Measurements from ENCODE around the gene TPGS2. TPM values are rescaled to one million over a fixed set of nuclear protein-coding genes. Genes with fewer than 3 reads are reported as not detected.
"Not testable (repeated sequence)": the region's sequence is repeated elsewhere in the genome, so short reads cannot be mapped to it uniquely, and the experiment has no call there.

The TPGS2 gene, protein sequence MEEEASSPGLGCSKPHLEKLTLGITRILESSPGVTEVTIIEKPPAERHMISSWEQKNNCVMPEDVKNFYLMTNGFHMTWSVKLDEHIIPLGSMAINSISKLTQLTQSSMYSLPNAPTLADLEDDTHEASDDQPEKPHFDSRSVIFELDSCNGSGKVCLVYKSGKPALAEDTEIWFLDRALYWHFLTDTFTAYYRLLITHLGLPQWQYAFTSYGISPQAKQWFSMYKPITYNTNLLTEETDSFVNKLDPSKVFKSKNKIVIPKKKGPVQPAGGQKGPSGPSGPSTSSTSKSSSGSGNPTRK
- 294 and 385 TPM in 2 replicates for total RNA-seq (2014; rRNA removed)
- polyA plus RNA-seq (2012): 215 TPM

DNA sequence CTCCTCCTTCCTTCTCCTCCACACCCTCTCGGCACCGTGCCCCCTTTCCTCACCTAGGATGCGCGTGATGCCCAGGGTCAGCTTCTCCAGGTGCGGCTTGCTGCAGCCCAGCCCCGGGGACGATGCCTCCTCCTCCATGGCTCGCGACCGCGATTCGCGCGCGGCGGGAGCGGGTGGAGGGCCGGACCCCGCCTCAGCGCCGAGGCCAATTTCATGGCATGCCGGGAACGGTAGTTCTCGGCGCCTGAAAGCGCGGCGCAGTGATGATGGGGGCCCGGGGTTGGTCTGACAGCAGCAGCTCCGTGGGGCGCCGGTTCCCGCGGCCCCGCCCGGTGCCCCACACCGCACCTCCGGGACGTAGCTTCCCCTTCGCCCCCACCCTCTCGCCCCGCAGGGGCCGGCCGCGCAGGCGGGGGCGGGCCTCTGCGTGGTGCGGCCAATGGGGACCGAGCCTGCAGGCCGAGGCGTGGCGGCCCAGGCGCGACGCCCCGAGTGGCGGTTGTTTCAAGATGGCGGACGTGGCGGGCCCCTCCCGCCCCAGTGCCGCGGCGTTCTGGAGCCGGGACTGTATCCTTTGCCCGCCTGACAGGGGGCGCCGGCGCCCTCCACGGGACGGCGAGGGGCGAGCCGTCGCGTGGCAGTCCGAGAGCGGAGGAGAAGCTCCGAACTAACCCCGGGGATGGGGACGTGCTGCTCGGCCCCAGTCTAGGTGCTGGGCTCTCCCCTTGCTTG is at the start of gene TPGS2, which contains the start of gene KIAA1328:
Gene TPGS2 (minus strand): TSS at position 373 of the 732 bp plus-strand sequence. CDS start 235 bp downstream, at position 138.
Gene KIAA1328 (plus strand): TSS at position 498 of the 732 bp plus-strand sequence. CDS start 12 bp downstream, at position 510.
- peak; percentile 83 for DNase-seq (ENCODE audit: low read depth)

DNA sequence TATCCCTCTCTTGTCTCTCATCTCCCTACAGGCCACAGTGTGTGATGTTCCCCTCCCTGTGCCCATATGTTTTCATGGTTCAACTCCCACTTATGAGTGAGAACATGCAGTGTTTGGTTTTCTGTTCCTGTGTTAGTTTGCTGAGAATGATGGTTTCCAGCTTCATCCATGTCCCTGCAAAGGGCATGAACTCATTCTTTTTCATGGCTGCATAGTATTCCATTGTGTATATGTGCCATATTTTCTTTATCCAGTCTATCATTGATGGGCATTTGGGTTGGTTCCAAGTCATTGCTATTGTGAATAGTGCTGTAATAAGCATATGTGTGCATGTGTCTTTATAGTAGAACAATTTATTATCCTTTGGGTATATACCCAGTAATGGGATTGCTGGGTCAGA is 45.0 kb upstream of the TPGS2 start:
- DNase-seq (ENCODE audit: low read depth): not testable (repeated sequence)

DNA sequence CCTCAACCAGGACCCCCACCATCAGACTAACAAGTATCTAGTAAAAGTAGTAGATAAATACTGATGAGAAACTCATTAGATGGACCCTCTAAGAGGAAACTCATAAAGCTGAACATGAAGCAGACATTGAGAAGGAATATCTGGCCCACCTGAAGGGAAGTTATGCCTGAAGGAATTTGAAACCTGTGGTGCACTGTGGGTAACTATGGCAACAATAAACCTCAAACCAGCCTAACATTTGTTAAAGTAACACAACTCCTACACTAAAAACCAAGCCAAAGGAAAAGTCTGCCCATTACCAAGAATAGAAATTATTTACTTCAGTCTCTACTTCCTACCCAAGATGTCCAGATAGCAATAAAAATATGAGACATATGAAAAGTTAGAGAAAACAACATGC is 43.5 kb upstream of the TPGS2 start:
- DNase-seq (ENCODE audit: low read depth): no peak

DNA sequence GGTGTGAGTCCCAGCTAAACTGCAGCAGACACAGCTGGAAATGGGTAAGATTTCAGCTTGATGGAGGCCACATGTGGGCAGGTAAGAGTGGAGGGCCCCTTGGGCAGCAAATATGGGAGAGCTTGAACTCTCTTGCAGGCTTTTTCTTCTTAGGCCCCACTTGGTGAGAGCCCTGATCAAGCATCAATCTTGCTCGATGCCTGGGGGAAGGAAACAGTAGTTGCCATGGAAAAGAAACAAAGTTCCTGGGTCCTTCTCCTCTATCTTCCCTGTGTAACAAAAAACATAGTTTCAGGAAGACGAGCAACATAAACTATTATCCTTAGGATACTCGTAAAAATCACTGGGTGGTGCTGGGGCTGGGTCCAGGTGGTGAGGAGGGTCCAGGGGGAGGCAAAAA is 43.0 kb upstream of the TPGS2 start:
- no peak for DNase-seq (ENCODE audit: low read depth)

DNA sequence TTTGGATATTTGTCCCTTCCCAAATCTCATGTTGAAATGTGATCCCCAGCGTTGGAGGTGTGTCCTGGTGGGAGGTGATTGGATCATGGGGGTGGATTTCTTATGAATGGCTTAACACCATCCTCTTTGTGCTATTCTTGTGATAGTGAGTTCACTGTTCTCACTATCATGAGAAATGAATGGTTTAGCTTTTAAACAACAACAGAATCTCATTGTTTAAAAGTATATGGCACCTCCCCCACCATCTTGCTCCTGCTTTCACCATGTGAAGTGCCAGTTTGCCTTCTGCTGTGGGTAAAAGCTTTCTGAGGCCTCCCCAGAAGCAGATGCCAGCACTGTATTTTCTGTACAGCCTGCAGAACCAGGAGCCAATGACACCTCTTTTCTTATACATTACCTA is 38.3 kb upstream of the TPGS2 start:
- no peak for DNase-seq (ENCODE audit: low read depth)

DNA sequence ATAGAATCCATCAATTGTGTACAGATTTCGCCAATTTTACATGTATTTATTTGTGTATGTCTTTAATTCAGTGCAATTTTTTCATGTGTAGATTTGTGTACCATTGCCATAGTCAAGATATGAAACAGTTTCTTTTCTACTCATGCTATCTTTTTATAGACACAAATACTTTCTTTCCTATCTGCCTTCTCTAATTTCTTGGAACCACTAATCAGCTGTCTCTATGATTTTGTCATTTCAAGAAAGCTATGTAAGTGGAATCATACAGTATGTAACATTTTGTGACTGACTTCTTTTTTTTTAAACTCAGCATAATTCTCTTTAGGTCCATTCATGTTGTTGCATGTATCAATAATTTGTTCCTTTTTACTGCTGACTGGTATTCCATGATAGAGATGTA is 33.4 kb upstream of the TPGS2 start:
- DNase-seq (ENCODE audit: low read depth): no peak

DNA sequence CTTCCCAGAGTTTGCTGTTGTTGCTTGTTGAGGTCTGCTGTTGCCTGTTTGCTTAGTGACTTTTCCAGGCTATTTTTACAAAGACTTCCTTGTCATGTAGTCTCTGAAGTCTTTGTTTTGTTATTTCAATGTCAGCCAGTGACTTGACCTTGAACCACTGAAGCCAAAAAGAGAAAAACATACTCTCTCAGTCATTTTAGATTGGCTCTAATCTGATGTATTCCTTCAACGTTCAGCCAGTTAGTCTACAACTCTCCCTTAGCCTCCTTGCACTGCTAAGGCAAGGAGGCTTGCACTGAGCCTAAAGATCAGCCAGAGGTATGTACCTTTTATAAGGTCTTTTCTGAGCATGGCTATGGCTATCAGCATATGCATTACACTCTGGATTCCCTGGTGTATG is 28.0 kb upstream of the TPGS2 start:
- no peak for DNase-seq (ENCODE audit: low read depth)

DNA sequence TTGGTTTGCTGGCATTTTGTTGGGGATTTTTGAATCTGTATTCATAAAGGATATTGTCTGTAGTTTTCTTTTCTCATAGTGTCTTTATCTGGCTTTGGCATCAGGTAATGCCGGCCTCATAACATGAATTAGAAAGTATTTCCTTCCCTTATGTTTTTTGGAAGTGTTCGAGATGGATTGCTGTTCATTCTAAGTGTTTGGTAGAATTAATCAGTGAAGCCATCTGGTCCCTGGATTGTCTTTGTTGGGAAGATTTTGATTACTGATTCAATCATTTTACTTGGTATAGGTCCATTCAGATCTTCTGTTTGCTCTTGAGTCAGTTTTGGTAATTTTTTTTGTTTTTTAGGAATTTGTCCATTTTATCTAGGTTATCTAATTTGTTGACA is 22.4 kb upstream of the TPGS2 start:
- DNase-seq (ENCODE audit: low read depth): no peak

DNA sequence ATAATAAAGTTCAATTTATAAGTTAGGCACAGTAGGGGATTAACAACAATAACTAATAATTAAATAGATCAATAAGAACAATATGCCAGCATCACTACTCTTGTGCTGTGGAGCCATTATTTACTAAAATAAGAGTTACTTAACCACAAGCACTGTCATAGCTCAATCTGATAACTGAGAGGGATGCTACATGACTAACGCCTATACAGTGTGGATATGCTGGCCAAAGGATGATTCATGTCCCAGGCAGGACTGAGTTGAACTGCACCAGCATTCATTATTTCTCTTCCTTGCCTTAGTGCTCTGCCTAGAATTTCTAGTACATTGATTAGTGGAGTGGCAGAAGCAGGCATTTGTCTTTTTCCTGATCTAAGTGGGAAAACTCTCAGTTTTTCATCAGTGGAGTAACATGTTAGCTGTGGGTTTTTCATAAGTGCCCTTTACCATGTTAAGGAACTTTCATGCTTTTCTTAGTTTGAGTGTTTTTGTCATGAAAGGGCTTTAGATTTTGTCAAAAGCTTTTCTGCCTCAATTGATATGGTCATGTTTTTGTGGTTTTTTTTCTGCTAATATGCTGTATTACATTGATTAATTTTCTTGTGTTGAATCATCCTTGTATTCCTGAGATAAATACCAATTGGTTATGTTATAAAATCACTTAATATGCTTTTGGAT is 21.9 kb upstream of the TPGS2 start:
- peak; percentile 90 for DNase-seq (ENCODE audit: low read depth)

DNA sequence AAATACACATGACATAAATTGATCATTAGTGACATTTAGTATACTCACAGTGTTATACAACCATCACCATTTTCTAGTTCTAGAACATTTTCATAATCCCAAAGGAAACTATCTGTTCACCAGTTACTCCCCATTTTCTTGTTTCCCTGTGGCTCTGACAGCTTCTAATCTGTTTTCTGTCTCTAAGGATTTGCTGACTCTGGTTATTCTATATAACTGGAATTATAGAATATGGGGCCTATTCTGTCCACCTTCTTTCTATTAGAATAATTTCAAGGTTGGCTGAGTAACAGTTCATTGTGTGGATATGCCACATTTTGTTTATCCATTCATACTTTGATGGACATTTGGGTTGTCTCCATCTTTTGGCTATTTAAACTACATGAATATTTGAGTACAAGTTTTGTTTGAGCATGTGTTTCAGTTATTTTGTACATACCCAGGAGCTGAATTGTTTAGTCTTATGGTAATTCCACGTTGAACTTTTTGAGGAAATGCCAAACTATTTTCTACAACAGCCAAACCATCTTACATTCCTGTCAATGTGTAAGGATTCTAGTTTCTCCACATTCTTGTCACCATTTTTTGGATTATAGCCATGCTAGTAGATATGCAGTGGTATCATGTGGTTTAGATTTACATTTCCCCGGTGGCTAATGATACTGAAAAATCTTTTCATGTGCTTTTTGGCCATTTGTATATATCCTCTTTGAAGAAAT is 20.6 kb upstream of the TPGS2 start:
- DNase-seq (ENCODE audit: low read depth): no peak

DNA sequence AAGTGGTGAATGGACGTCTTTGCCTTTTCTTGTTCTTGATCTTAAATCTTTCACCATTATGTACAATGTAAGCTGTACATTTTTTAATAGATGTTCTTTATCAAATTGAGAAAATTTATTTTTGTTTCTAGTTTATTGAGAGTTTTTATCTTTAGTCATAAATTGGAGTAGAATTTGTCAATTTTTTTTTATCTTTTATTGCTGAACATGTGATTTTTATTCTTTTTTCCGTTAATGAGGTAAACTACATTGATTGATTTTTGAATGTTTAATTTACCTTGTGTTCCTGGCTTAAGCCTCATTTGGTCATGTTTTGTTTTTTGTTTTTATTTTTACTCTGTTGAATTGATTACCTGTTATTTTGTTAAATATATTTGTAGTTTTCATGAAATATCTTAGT is 19.8 kb upstream of the TPGS2 start:
- DNase-seq (ENCODE audit: low read depth): no peak

DNA sequence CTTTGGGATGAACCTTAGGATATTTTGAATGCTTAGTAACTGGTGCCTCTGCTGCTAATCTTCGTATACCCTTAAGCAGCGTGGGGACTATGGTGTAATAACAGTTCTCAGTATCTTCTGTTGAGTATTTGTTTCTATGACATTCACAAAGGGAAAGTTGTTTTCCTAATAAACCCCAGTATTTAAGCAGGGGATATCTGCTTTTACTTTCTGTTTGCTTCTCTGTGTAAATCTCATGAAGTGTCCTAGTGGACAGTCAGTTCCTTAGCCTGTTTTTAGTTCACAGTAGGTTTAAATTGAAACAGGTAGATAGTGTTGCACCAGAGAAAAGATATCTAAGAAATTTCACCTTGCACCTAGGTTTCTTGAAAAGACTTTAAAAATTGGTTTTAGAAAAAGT is 15.0 kb upstream of the TPGS2 start:
- no peak for DNase-seq (ENCODE audit: low read depth)

DNA sequence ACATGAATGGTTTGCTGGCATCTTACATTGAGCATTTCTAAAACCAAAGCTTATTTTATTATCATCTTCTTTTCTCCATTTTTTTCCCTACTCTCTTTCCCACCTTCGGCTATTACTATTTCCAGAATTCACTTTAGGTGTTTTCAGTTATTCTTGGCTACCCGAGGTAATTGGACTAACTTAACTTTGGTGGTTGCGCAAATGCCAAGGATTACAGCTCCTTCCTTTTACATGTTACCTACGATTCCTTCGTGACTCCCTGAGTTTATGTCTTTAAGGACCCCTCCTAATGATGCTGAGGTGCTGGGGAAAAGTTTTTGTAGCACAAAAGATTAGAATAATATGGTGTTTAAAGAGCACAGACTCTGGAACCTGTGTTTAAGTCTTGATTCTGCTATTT is 14.4 kb upstream of the TPGS2 start:
- no peak for DNase-seq (ENCODE audit: low read depth)

DNA sequence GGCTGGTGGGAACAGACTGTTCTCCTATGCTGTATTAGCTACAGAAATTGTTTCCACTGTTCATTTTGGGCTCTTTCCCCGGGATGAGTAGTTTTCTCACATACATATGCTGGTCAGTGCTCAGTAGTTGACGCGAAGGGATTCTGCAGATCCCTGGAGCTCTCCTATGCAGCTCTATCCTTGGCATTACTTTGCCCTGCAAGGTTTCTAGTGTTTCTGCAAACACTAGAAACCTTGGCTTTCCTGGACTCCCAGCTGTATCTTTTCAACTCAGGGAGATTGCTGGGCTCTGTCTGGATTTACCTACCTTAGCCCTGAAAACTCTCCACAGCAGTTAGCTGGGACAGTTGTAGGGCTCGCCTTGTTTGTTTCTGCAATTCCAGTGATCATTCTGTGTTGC is 11.0 kb upstream of the TPGS2 start:
- DNase-seq (ENCODE audit: low read depth): no peak

DNA sequence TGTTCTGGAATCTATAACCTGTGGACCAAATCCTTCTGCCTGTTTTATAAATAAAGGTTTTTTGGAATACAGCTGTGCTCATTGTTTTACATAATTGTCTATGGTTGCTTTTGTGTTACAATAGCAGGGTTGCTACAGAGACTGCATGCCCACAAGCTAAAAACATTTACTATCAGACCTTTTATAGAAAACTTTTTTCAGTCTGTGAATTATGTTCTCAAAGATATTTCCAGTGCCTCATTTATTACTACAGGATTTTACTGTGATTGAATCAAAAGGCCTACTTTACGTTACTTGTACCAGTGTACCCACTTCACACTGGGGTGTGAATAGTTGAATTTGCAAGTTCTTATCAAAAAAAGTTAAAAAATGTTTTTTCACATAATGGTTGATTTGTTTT is 7.1 kb upstream of the TPGS2 start:
- DNase-seq (ENCODE audit: low read depth): no peak

DNA sequence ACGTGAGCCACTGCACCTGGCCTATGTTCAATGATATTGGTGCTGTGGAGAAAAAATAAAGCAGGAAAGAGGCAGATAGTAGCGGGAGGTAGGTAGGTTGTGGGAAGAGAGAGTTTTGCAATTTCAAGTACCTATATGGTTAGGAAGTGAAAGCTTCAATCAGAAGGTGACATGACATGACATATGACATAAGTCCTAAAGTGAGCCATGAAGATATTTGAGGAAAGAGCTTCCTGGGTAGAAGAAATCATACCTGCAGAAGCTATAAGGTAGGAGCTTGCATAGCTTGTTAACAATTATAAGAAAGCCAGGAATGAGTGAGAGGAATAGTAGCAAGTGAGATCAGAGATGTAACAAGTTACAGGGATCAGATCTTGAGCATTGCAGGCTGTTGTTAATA is 4.3 kb upstream of the TPGS2 start:
- DNase-seq (ENCODE audit: low read depth): no peak

DNA sequence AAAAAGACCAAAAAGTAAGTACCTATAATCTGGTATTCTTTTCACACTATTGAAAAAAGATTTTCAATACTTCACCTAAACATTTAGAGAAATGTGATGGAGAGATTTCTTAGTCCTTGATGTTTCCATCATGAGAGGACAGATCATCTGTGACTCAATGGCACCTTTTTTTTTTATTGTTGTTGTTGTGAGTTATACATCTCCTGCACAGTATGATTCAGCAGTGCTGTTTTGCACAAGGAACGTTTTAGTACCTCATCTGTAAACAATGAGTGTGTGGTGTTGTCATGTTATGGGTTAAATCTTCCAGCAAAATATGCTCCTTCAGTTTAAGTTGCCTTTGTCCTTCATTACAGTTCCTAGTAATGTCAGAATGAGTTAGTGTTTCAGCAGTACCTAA is 2.3 kb upstream of the TPGS2 start:
- DNase-seq (ENCODE audit: low read depth): peak; percentile 56

DNA sequence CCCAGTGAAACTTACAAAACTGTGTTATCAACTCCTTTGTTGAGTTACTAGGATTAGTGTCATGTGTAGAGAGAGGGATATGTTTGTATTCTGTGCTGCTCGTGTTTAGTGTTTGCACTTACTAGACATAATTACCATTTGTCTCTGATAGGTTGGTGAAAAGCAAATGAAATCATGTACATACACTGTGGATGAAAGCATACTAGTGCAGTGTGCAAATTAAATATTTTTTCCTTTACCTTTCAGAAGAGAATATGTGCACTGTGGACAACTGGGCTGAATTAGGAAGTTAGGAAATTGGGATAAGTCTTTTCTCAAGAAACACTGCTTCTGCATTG is 1.3 kb upstream of the TPGS2 start:
- no peak for DNase-seq (ENCODE audit: low read depth)

DNA sequence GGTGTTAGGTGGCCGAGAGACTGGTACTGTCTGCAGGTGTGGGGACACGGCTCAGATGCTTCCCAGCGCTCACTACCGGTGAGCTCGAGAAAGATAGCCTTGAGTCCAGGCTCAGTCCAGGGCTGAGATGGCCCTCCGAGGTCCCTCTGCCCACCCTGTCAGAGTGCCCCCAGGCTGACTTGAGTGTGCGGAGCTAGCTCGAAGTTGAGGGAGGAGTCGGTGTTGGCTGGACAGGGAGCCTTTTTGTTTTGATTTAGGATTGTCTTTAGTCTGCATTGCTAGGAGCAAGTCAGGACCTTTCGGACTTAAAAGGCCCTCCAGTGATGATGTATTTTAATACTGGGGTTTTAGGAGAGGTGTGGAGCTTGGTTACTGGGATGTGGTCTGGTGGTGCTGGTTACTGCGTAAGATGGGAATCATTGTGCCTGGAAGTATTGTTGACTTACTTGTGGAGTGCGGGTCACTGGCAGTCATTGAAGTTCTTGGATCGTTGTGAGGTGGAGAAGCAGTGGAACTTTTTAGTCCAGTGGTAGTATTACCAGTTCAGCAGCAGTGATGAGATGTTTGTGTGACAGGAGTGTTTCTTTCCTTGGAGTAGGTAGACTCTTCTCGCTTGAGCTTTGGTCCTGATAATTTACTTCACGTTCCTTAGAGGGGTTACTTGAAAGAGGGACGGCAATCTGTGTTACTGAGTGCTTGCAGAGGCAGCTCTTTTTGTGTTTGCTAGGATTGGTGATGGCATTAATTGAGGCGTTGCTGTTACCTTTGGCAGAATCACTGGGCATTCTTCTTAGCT is 758 bp upstream of the TPGS2 start:
- no peak for DNase-seq (ENCODE audit: low read depth)

DNA sequence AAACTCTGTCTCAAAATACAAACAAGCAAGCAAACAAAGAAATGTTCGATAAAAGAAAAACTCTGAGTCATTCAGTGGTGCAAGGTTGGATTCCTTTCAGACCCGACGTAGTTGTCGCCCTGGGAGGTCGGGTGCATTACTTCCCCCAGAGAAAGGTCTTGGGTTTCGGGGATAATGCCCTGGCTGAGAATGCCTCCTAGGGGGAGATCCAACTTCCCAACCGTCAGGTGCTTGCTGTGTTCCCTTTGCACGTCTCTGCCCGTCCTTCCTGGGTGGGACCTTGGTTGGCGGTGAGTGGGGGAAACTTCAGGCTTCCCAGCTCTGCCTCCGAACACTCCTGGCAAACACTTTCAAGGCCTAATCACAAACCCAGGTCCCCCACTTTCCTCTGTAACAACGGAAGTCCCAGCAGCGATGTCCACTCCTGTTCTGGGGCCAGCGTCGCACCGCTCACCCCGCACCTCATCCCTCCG is 609 bp downstream of the TPGS2 start:
- DNase-seq (ENCODE audit: low read depth): peak; percentile 58

DNA sequence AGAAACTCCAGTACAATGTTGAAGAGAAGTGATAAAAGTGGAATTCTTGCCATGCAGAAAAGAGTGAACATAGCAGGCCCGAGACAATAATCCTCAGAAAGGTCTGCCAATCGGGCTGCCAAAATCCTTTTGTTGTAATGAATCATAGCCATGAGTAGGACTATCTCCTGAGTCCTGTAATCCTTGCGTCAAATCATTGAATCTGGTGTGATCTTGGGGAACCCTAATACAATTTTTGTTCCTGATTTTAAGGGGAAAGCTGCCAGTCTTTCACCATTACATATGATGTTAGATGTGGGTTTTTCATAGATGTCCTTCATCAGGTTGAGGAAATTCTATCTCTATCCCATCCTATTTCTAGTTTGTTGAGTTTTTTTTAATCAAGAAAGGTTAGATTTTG is 2.2 kb downstream of the TPGS2 start:
- DNase-seq (ENCODE audit: low read depth): no peak
